H1 (cell line): Measurements from ENCODE around the gene NELFCD. TPM values are rescaled to one million over a fixed set of nuclear protein-coding genes. Genes with fewer than 3 reads are reported as not detected.
A peak's percentile ranks its signal among the peaks of the same experiment; 100 is the strongest.

Source experiments
- CEBPB ChIP-seq: IDR thresholded peaks from 2 replicates; pipeline ENCODE4 v1.6.1; 2012; ENCODE audit warnings: low read depth, low read length
- HDAC2 ChIP-seq, 2 experiments: fragments of 300-600 bp in 1 of 2; sonication (generic) in 1 of 2; IDR thresholded peaks; 2 replicates each; pipeline ENCODE4 v1.6.1; 2011 to 2012; ENCODE audit warnings: low read depth in 2 of 2, low read length in 2 of 2, mild to moderate bottlenecking in 2 of 2, moderate library complexity in 2 of 2, borderline replicate concordance in 1 of 2, inconsistent platforms in 1 of 2
- HDAC6 ChIP-seq: IDR thresholded peaks from one replicate; pipeline ENCODE4 v1.7.1; 2012; ENCODE audit warnings: low read depth, mild to moderate bottlenecking, inconsistent platforms, low read length, moderate library complexity
- KDM1A ChIP-seq: fragments of 200-600, 300-600 bp; sonication (generic); IDR thresholded peaks from 2 replicates; pipeline ENCODE4 v1.7.1; 2016; ENCODE audit warnings: mild to moderate bottlenecking, low read length, borderline replicate concordance
- KDM4A ChIP-seq: IDR thresholded peaks from one replicate; pipeline ENCODE4 v1.7.1; 2012; ENCODE audit warnings: low read depth, mild to moderate bottlenecking, moderate library complexity, low read length, inconsistent platforms; ENCODE audit not compliant: severe bottlenecking
- NRF1 ChIP-seq: IDR thresholded peaks from 2 replicates; pipeline ENCODE4 v1.6.1; 2011; ENCODE audit warnings: mild to moderate bottlenecking, low read depth, low read length, improper control_type of control experiment
- PHF8 ChIP-seq: fragments of 200-600 bp; sonication (generic); conservative IDR thresholded peaks from 2 replicates; pipeline ENCODE4 v1.7.1; 2012; ENCODE audit warnings: low read depth, mild to moderate bottlenecking, inconsistent platforms, low read length, moderate library complexity
- POLR2A ChIP-seq, 2 experiments: IDR thresholded peaks; 1 replicate in 1 of 2; 2 replicates in 1 of 2; pipeline ENCODE4 v1.6.1; 2011; ENCODE audit warnings: low read depth in 2 of 2, low read length in 2 of 2, mild to moderate bottlenecking in 2 of 2; ENCODE audit errors: control extremely low read depth in 1 of 2
- POLR2AphosphoS5 ChIP-seq: IDR thresholded peaks from 2 replicates; pipeline ENCODE4 v1.6.1; 2011; ENCODE audit warnings: low read depth, low read length
- RNF2 ChIP-seq: fragments of 200-900, 300-1000 bp; sonication (generic); IDR thresholded peaks from 2 replicates; pipeline ENCODE4 v1.7.1; 2016; ENCODE audit warnings: borderline replicate concordance, low read depth, mild to moderate bottlenecking, antibody characterized with exemption, low read length; ENCODE audit not compliant: poor library complexity, severe bottlenecking; ENCODE audit errors: missing control alignments
- SRF ChIP-seq: IDR thresholded peaks from 2 replicates; pipeline ENCODE4 v1.6.1; 2011; ENCODE audit warnings: mild to moderate bottlenecking, low read depth, low read length, moderate library complexity
- TAF1 ChIP-seq: IDR thresholded peaks from 2 replicates; pipeline ENCODE4 v1.6.1; 2011; ENCODE audit warnings: mild to moderate bottlenecking, low read depth, low read length
- TBP ChIP-seq: IDR thresholded peaks from 2 replicates; pipeline ENCODE4 v1.6.1; 2011; ENCODE audit warnings: low read depth, low read length, improper control_type of control experiment
- YY1 ChIP-seq: IDR thresholded peaks from 2 replicates; pipeline ENCODE4 v1.6.1; 2011; ENCODE audit warnings: low read depth, mild to moderate bottlenecking, low read length
- polyA plus RNA-seq, 7 experiments: library from polyadenylated mRNA; depleted of rRNA in 3 of 7; stranded (reverse) in 5 of 7; unstranded in 2 of 7; fragments of >200 nt in 5 of 7; fragments of 200-250 nt in 2 of 7; gene quantifications; 1 replicate in 5 of 7; 2 replicates in 1 of 7; 4 replicates in 1 of 7; pipeline versions ENCODE4 v1.2.1 to v1.2.3, GENCODE V29; 2011 to 2013; ENCODE audit warnings: missing spikeins in 2 of 7, mixed read lengths in 2 of 7
- total RNA-seq: library from RNA; stranded (reverse); fragmentation: NEBNext Ultra II Directional; extraction: Animal tissue kit (Norgen Biotek cat#: 25700); gene quantifications from 2 replicates; pipeline ENCODE4 v1.2.1, GENCODE V29; 2021
- TF ChIP-seq, protein P1 (sequence below): IDR thresholded peaks from 2 replicates; pipeline ENCODE4 v1.6.1; 2011; ENCODE audit warnings: low read length, improper control_type of control experiment
- TF ChIP-seq, protein P2 (sequence below): IDR thresholded peaks from 2 replicates; pipeline ENCODE4 v1.6.1; 2012; ENCODE audit warnings: inconsistent platforms
- TF ChIP-seq, protein P3 (sequence below): IDR thresholded peaks from 2 replicates; pipeline ENCODE4 v1.6.1; 2012; ENCODE audit warnings: inconsistent platforms

NELFCD gene
- total and polyA plus RNA-seq, 2 of the 8 experiments (the other 6 are each of a cell fraction or from before 2014, with no cell fraction given): 35.5 to 59.6 TPM

DNA sequence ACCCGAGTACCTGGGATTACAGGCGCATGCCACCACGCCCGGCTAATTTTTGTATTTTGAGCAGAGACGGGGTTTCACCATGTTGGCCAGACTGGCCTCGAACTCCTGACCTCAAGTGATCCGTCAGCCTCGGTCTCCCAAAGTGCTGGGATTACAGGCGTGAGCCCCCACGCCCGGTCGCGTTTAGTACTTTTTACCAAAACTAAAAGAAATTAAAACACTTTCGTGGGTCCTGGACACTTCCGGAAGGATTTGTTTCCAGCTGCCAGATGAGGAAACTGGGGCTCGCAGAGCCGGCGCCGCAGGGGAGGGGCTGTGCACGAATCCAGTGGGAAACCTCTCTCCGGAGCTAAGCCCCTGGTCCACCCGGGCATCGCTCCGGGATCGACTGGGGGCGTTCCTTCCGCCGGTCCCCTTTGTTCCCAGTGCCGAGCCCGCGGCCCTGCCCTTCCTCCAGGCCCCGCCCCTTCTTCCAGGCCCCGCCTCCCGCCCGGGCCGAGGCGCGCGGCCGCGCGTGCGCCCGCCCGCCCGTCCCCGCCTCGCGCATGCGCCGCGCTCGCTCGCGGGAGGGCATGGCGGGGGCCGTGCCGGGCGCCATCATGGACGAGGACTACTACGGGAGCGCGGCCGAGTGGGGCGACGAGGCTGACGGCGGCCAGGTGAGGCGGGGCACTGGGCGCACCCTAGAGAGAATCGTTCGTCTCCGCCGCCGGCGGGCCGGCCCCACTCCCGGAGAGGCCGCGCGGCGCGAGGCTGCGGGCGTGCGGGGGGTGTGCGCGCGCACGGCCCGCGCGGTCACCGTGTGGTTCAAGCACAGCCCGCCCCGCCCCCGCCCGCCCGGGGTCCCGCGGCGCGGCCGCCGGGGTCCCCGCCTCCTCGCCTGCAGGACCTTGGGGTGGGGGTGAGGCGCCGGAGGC, at the start of gene NELFCD (continued):
- TF ChIP-seq KDM1A (peak; percentile 84; the same call in 1 of the 2 replicates), KDM4A (no peak), HDAC2 (IDR thresholded peaks at IDR 0.05; ENCODE audit: borderline replicate concordance in 1 of 2, low read depth in 2 of 2, low read length in 2 of 2) (0 out of 4 replicates have a peak, but pooled peaks of 1 of the 2 experiments have one; percentile 30), HDAC6 (no peak), POLR2A (IDR thresholded peaks at IDR 0.05; ENCODE audit: control extremely low read depth in 1 of 2, low read depth in 2 of 2, low read length in 2 of 2) (peak; percentile 85 to 88), SRF (no peak), NRF1 (peak; percentile 67), TAF1 (peak; percentile 76), RNF2 (no peak), TBP (peak; percentile 59; the same call in 1 of the 2 replicates), PHF8 (peak; percentile 99), POLR2AphosphoS5 (peak; percentile 89; the same call in 1 of the 2 replicates), YY1 (peak; percentile 91), CEBPB (no peak)
- TF ChIP-seq, protein P1, sequence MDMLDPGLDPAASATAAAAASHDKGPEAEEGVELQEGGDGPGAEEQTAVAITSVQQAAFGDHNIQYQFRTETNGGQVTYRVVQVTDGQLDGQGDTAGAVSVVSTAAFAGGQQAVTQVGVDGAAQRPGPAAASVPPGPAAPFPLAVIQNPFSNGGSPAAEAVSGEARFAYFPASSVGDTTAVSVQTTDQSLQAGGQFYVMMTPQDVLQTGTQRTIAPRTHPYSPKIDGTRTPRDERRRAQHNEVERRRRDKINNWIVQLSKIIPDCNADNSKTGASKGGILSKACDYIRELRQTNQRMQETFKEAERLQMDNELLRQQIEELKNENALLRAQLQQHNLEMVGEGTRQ: no peak
- TF ChIP-seq, protein P2, sequence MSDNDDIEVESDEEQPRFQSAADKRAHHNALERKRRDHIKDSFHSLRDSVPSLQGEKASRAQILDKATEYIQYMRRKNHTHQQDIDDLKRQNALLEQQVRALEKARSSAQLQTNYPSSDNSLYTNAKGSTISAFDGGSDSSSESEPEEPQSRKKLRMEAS: peak; percentile 59
- TF ChIP-seq, protein P3, sequence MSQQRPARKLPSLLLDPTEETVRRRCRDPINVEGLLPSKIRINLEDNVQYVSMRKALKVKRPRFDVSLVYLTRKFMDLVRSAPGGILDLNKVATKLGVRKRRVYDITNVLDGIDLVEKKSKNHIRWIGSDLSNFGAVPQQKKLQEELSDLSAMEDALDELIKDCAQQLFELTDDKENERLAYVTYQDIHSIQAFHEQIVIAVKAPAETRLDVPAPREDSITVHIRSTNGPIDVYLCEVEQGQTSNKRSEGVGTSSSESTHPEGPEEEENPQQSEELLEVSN: peak; percentile 57; the same call in 1 of the 2 replicates
